Hematopoietic multipotent progenitor cell (in vitro differentiated cells): ENCODE results near the gene ME1. TPM values are rescaled to one million over a fixed set of nuclear protein-coding genes. Genes with fewer than 3 reads are reported as not detected.
"Not testable (repeated sequence)": the region's sequence is repeated elsewhere in the genome, so short reads cannot be mapped to it uniquely, and the experiment has no call there.

Source experiments
- DNase-seq, 3 donors: peaks; one replicate each; pipeline ENCODE4 v3.0.0-alpha.2; 2011 to 2015; ENCODE audit warnings: low read depth in 2 of 3, low spot score in 2 of 3
- total RNA-seq: library from RNA; depleted of rRNA; stranded (reverse); fragments of >200 nt; gene quantifications from one replicate; pipeline ENCODE4 v1.2.3, GENCODE V29; 2012

The ME1 gene
- total RNA-seq: under 0.01 TPM

DNA sequence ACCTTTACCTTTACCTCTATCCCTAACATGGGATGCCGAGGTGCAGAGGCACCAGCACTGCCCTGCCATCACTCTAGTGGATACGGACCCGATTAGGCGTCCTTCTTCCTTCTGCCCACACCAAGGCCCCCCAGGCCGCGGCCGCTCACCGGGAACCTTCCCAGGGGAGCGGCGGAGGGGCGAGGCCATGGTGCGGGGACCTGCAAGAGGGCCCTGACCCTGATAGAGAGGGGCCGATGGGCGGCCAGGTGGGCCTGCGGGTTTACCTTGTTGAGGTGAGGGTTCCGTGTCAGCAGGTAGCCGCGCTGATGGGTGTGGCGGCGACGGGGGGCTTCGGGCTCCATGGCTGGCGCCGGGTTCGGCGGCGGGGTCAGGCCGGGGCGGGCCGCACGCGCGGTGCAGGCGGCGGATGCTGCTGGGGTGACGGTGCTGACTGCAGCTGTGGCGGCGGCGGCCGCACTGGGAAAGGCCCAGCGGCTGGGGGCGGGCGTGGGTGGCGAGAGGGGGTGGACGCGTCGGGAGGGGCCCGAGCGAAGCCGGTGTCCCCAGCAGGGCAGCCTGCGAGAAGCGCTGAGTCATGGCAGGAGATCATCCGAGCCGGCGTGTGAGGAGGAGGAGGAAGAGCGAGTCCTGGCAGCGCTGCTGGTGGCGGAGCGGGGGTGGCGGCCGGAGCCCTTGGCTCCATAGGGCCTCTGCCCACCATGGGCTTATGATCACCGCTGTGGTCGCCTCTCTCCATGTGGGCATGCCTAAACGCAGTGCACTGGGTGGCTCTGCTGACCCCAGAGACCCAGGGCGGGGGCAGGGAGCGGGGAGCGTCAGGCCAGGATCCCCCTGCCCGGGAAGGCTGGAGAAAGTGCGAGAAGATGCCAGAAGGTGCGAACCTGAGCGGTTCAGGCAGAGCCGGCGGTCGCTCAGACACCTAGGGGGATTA is at the start of gene ME1:
TSS of gene ME1 (minus strand) at position 441 of the 934 bp plus-strand sequence. CDS start at position 344, 97 bp downstream.
- DNase-seq: peak in 2 of 3 donors; percentile 87 to 91

DNA sequence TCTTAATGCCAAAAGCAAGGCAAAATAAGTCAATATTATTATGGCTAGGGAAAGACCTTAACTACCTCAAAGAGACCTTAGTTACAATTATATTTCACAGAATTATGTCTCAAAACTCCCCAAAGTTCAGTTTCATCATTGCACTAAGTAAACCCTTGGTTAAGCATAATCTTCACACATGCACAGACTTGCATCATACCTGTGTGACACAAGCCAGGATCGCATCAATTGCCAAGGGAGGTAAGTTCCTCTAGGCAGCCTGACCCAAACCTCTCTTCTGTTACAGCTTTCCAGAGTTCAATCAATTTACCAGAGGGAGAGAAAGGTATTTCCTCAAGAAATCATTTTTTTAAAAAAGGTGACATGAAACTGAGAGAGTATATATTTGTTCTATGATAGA is 49.6 kb upstream of the ME1 start:
- DNase-seq: no peak

DNA sequence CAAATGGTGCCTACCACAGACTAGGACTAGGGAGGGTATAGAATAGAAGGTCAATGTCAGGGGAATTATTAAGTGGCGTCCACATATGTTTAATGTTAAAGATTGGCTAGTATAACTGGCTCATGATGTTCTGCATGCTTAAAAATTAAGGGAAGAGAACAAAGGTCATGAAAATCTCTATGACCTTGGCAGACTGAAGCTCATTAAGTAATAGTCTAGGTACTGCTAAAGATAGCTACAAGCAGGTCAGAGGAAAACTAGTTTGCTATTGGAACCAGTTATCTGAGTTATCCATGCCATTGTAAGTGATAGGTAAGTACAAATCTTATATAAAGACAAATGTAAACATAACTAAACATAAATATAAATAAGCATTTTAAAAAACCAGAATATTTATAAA is 48.5 kb upstream of the ME1 start:
- DNase-seq: no peak

DNA sequence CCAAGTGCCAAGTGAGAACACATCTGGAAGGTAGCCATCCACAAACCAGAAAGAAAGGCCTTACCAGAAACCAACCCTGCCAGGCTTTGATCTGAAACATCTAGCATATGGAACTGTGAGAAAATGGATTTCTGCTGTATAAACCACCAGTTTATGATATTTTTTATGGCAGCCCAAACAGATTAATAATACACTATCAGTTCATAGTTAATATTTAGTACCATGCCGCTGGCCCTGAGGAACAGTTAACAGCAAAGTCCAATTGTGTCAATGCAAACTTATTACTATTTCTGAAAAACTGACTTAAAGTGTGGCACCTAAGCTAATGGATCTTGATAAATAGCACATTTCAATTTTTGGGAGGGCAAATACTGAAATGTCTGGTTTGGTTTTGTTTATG is 46.1 kb upstream of the ME1 start:
- DNase-seq: no peak

DNA sequence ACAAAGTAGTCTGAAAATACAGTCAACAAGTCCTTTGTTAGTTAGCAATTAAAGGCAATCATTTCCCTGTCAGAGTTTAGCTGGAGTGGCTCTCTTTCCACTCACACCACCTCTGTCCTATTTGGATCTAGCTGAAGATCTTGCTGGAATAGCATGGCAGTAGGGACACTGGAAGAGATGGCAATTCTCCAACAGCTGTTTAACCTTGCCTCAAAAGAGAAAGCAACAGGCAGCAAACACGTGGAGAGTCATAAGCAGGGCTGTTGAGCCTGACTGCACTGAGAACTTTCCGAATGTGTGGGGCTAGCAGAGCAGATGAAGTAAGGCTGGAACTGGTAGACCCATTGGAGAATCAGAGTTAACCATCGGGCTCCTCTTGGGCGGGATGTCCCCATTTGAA is 43.5 kb upstream of the ME1 start:
- DNase-seq: no peak

DNA sequence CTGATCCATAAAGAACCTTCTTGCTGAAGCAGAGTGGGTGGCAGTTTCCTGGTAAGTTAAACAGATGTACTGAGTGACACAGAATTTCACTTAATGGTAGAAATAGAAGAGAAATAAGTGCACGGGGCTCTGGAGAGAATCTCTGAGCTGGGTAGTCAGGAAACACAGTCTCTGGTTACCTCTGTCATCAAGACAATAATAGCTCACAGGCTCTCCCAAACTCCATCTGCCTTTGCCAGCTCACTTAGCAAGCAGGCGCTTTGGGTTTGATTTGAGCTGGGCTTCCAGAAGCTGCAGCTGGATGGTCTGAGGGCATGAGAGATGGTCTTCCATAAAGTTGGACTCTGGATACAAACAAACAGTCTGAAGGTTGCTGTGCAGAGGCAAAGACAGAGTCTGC is 41.9 kb upstream of the ME1 start:
- no peak for DNase-seq

DNA sequence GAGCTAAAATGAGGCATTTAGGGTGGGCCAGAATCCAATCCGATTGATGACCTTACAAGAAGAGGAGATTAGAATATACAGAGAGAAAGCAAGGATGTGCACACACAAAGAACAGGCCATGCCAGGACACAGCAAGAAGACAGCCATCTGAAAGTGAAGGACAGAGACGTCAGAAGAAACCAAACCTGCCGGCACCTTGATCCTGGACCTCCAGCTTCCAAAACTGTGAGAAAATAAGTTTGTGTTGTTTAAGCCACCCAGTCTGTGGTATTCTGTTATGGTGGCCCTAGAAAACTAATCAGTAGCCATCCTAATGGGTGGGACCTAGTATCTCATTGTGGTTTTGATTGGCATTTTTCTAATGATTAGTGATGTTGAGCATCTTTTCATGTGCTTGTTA is 39.7 kb upstream of the ME1 start:
- DNase-seq: no peak

DNA sequence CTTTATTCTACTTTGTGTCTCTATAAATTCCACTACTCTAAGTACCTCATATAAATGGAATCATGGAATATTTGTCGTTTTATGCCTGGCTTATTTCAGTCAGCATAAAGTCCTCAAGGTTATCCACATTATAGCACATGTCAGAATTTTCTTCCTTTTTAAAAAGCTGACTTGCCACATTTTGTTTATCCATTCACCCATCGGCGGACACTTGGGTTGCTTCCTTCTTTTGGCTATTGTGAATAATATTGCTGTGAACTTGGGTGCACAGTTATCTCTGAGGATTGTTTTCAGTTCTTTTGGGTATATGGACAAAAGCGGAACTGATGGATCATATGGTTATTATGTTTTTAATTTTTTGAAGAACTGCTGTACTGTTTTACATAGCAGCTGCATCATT is 39.1 kb upstream of the ME1 start:
- no peak for DNase-seq

DNA sequence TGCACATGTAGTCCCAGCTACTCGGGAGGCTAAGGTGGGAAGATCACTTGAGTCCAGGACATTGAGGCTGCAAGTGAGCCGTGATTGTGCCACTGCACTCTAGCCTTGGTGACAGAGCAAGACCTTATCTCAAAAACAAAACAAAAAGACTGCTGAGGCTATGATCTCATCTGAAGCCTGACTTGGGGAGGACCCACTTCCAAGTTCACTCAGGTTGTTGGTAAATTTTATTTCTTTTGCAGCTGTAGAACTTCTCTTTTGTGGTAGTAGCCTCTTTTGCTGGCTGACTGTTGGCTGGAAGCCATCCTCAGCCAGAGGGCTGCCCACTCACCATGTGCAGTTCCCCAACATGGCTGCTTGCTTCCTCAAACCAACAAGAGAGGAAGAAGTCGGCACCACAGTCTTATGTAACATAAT is 36.8 kb upstream of the ME1 start:
- peak in 2 of 3 donors; percentile 87 to 97 for DNase-seq

DNA sequence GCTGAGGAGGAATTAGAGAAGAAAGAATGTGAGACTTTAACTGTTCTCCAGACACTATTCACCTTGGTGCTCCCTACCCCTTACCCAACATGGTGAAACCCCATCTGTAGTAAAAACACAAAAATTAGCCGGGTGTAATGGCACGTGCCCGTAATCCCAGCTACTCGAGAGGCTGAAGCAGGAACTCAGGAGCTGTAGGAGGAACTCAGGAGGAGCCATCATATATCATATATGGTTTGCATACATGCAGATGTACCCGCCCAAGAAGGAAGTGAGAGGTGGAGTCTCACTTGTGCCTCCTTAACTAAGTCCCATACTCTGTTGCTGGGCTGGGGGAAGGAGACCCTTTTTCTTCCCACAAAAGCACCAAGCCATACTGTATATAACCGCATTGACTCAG is 35.5 kb upstream of the ME1 start:
- DNase-seq: no peak

DNA sequence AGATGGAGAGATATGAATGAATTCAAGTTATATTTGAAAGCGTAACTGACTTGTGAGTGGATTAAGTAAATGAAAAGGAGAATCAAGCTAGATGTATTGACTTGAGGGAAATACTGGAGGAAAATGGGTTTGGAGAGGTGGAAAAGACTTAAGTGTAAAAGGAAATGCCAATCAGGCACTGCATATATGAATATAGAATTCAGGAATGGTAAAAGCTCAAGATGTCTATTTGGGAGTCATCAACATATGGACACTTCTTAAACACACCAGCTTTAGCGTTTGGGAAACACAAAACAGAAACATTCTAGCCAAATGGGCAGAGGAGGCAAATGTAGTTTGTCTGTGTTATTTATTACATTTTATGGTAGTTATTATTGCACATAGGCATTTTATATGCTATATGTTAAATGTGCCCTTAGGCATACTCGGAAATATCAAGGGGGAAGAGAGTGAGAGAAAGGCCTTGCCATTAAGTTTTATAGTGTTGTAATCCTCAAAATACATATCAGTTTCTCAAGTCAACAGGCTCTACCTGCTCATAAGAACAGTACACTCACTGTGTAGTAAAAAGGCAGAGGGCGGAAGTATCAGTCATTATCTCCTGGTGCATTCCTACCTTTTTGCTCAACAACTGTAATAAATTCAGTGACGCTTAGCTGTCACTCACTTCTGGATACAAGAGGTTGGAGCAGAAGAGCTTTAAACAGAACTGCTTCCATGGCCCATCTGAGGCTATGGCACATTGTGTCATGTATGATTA is 33.7 kb upstream of the ME1 start:
- DNase-seq: no peak

DNA sequence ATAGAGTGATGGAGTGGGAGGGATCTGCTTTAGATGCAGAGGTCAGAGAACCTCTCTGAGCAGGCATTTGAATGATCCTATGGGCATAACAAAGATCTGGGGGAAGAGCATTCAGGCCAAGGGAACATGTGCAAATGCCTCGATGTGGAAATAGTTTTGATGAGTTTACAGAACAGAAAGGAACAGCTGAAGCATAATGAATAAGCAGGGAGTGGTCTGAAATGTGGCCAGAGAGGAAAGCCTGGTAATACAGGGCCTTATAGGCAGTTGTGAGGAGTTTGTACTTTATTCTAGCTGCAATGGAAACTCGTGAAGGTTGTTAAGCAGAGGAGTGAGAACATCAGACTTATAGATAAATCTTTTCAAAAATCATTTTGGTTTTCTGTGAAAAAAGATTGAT is 33.0 kb upstream of the ME1 start:
- DNase-seq: no peak

DNA sequence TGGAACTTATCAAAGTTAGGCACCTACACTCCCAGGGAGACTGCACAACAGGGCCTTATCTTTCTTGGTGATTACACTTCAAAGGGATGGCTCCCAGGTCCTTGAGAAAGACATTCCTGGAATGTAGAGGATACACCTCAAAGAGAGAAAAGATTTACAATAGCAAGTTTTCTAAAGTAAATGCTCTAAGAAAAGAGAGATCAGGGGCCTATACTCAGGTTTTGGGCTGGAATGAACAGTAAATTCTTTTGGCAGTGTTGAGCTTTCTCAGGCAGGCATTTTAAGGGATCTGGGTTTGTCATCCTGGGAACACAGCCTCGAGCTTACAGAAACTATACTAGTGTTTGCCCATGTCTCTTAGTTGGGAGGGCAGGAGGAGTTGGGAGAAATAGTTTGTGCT is 31.7 kb upstream of the ME1 start:
- DNase-seq: no peak

DNA sequence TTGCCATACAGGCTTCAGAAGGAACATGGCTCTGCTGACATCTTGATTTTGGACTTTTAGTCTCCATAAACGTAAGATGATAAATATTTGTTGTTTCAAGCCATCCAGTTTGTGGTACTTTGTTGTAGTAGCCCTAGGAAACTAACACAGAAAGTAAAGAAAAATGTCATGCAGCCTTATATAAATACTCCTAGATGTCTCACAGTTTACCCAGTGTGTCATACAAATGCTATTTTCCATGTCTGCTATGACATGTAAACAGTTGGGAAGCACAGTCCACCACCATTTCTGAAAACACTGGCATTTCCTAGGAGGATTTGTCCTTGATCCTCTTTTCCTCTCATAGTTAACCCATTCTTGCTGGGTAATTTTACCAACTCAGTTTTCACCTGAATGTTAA is 30.6 kb upstream of the ME1 start:
- no peak for DNase-seq

DNA sequence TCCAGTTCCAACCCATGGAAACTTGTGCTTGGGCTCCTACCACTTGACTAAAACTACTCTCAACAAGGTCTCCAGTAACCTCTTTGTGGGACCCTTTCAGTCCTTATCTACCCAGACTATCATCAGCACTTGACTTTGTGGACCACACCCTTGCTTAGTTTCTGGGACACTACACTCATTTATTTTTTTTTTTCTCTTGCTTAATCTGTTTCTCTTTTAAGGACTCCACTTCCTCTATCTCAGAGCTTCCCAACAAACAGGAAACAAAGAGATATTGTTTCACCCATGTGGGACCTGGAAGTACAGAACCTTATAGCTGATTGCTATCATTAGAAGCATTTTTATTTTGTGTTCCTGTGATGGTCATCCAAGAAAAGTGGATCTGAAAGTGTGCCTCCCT is 28.8 kb upstream of the ME1 start:
- DNase-seq: no peak

DNA sequence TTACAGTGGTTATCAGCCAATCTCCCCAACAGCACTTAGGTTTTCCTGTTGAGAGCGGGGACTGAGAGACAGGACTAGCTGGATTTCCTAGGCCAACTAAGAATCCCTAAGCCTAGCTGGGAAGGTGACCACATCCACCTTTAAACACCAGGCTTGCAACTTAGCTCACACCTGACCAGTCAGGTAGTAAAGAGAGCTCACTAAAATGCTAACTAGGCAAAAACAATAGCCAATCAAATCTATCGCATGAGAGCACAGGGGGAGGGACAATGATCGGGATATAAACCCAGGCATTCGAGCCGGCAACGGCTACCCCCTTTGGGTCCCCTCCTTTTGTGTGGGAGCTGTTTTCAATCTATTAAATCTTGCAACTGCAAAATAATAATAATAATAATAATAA is 19.2 kb upstream of the ME1 start:
- DNase-seq: not testable (repeated sequence)

DNA sequence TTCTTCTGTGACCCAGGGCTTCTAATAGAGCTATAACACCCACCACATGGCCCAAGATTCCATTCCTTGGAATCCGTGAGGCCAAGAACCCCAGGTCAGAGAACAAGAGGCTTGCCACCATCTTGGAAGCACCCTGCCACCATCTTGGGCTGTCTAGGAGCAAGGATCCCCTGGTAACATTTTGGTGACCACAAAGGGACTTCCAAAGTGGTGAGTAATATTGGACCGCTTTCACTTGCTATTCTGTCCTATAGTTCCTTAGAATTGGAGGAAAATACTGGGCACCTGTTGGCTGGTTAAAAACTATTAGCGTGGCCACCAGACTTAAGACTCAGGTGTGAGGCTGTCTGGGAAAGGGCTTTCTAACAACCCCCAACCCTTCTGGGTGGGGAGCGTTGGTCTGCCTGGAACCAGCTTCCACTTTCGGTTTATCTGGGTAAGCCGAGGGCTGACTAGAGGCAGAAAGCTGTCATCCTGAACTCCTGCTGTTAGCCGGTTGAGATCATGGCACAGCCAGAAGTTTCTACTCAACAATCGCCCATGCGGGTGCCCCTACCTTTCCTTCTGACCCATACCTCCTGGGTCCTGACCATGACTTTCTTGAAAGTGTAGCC is 13.3 kb upstream of the ME1 start:
- DNase-seq: not testable (repeated sequence)

DNA sequence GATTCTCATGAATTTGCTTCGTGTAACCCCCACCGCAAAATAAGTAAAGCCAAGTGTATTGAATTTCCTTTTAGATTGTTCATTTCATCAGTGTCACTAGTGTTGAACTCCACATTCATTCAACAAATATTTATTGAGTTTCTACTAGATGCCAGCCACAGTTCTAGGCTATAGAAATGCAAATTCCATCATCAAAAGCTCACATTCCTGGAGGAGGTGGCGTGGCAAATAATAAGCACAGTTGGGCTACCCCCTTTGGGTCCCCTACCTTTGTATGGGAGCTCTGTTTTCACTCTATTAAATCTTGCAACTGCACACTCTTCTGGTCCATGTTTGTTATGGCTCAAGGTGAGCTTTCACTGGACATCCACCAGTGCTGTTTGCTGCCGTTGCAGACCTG is 12.7 kb upstream of the ME1 start:
- DNase-seq: no peak

DNA sequence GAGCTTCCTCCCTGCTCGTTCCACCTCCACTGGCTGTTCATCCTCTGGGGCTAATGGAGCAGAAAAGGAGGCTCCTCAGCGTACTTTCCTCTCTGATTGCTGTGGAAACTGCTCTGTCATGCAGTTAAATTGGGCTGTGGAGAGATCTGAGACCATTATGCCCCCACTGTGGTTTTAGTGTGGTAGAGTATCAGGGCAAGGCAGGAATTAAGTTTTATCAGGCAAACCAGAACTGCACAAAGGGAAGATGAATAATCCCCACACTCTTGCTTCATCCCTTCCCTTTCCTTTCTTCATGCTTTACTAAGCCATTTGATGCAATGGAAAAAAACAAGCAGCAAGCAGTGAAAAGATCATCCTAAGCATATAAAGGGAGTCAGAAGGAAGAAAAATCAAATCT is 11.9 kb upstream of the ME1 start:
- DNase-seq: peak in 2 of 3 donors; percentile 81 to 84

DNA sequence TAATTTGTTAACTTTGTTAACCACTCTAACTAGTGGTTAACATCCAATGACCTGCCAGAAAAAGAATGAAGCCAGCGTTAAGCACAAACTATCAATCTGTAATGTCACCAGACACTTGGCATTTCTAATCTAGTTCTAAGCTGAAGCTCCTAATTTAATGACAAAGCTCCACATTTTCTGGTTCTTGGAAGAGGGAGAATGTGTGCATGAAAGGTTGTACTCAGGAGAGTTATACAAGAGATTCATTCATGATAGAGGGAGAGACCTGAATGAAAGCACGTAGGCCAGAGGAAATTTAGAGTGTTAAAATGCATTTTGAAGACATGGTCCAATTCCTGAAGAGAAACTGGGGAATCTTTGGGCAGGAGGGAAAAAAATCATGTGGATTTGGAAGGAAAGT is 8.3 kb upstream of the ME1 start:
- no peak for DNase-seq

DNA sequence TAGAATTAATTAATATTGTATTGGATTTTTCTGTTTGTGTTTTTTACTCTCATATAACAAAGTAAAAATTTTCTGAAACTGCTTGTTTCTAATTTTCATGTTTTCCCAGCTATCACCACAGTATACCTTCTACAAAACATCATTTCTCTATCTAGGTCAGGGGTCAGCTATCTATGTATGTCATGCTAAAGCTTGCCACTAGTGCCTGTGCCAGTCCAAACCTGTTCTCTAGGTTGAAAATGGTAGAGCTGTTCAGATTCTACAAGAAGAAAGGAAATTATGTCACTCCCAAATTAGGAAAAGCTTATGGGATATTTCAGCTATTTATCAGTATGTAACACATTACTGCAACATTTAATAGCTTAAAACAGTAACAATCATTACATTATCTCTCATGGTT is 5.8 kb upstream of the ME1 start:
- no peak for DNase-seq

DNA sequence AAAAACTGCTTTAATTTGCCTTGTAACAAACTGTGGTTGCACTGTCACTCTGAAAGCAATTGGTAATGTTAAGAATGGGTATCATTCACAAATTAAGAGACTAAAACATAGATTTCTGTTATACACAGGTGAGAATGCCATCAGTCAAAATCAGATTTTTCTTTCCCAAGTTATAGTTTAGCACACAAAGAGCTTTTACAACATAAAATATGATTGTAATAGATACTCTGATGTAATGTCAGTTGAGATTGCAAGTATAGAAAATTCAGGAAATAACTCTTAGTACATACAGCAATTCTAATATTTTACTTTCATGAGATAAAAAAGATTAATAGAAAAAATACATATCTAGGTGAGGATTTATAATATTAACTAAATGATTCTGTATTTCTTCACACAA is 2.3 kb upstream of the ME1 start:
- no peak for DNase-seq
